Measurements from ENCODE around the gene SLIT3.

Gene SLIT3

DNA sequence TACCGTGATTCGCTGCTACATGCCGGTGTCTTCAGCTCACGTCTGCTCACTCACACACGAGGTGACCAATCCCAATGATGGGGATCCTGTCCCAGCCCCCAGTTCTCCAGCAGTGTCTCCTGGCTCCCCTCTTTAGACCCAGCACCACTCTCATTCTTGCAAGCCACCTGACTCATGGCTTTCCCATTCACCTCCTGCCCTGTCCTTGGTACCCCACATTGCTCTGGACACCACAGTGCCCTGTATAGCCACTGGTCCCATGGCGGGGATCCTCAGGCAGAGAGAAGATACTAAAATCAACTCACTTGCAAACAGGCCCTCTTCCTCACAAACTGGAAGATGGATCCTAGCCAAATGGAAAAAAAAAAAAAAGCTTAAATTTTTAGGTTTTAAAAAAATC, 81.0 kb downstream of the SLIT3 start (continued):
- TF ChIP-seq, protein P1, sequence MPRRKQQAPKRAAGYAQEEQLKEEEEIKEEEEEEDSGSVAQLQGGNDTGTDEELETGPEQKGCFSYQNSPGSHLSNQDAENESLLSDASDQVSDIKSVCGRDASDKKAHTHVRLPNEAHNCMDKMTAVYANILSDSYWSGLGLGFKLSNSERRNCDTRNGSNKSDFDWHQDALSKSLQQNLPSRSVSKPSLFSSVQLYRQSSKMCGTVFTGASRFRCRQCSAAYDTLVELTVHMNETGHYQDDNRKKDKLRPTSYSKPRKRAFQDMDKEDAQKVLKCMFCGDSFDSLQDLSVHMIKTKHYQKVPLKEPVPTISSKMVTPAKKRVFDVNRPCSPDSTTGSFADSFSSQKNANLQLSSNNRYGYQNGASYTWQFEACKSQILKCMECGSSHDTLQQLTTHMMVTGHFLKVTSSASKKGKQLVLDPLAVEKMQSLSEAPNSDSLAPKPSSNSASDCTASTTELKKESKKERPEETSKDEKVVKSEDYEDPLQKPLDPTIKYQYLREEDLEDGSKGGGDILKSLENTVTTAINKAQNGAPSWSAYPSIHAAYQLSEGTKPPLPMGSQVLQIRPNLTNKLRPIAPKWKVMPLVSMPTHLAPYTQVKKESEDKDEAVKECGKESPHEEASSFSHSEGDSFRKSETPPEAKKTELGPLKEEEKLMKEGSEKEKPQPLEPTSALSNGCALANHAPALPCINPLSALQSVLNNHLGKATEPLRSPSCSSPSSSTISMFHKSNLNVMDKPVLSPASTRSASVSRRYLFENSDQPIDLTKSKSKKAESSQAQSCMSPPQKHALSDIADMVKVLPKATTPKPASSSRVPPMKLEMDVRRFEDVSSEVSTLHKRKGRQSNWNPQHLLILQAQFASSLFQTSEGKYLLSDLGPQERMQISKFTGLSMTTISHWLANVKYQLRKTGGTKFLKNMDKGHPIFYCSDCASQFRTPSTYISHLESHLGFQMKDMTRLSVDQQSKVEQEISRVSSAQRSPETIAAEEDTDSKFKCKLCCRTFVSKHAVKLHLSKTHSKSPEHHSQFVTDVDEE (CRISPR knock-in tag; IDR thresholded peaks at IDR 0.05) = no peak

DNA sequence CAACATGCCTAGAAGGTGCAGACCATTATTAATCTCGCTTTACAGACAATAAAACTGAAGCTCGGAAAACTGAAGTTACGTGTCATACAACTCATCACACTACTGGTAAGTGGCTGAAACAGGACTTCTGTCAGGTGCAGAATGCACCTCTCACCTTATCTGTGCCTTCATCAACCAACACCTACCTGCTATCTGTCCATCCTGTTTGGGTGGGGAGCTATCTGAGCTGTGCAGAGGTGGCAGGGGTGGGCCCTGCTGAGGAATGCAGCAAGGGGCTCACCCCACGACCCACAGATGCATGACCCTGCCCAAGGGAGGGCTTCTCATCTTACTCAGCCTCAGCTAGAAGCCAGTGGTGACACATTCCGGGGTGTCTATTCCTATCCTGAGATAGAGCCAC, 81.6 kb downstream of the SLIT3 start:
- TF ChIP-seq GLIS3 (CRISPR knock-in tag; IDR thresholded peaks at IDR 0.05) = no peak
- no peak for TF ChIP-seq ZNF8 (CRISPR knock-in tag; IDR thresholded peaks at IDR 0.05)
- TF ChIP-seq, protein P2, sequence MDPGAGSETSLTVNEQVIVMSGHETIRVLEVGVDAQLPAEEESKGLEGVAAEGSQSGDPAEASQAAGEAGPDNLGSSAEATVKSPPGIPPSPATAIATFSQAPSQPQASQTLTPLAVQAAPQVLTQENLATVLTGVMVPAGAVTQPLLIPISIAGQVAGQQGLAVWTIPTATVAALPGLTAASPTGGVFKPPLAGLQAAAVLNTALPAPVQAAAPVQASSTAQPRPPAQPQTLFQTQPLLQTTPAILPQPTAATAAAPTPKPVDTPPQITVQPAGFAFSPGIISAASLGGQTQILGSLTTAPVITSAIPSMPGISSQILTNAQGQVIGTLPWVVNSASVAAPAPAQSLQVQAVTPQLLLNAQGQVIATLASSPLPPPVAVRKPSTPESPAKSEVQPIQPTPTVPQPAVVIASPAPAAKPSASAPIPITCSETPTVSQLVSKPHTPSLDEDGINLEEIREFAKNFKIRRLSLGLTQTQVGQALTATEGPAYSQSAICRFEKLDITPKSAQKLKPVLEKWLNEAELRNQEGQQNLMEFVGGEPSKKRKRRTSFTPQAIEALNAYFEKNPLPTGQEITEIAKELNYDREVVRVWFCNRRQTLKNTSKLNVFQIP (CRISPR knock-in tag; IDR thresholded peaks at IDR 0.05; ENCODE audit: borderline replicate concordance, low read depth) = no peak
- TF ChIP-seq, protein P3, sequence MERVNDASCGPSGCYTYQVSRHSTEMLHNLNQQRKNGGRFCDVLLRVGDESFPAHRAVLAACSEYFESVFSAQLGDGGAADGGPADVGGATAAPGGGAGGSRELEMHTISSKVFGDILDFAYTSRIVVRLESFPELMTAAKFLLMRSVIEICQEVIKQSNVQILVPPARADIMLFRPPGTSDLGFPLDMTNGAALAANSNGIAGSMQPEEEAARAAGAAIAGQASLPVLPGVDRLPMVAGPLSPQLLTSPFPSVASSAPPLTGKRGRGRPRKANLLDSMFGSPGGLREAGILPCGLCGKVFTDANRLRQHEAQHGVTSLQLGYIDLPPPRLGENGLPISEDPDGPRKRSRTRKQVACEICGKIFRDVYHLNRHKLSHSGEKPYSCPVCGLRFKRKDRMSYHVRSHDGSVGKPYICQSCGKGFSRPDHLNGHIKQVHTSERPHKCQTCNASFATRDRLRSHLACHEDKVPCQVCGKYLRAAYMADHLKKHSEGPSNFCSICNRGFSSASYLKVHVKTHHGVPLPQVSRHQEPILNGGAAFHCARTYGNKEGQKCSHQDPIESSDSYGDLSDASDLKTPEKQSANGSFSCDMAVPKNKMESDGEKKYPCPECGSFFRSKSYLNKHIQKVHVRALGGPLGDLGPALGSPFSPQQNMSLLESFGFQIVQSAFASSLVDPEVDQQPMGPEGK (CRISPR knock-in tag; IDR thresholded peaks at IDR 0.05; ENCODE audit: borderline replicate concordance) = no peak
- no peak for TF ChIP-seq TOX (CRISPR knock-in tag; IDR thresholded peaks at IDR 0.05; ENCODE audit: borderline replicate concordance)
- no peak for TF ChIP-seq OSR1 (CRISPR knock-in tag; IDR thresholded peaks at IDR 0.05)
- no peak for TF ChIP-seq ZC3H10 (CRISPR knock-in tag; IDR thresholded peaks at IDR 0.05)
- no peak for TF ChIP-seq PPARA (CRISPR knock-in tag; IDR thresholded peaks at IDR 0.05; ENCODE audit: borderline replicate concordance)
- TF ChIP-seq TCF4 (CRISPR knock-in tag; IDR thresholded peaks at IDR 0.05; ENCODE audit: borderline replicate concordance) = no peak
- no peak for TF ChIP-seq ESRRG (CRISPR knock-in tag; IDR thresholded peaks at IDR 0.05)
- TF ChIP-seq ISL1 (CRISPR knock-in tag; IDR thresholded peaks at IDR 0.05) = no peak
- TF ChIP-seq ZFP30 (CRISPR knock-in tag; IDR thresholded peaks at IDR 0.05) = no peak
- no peak for TF ChIP-seq ZFP3 (CRISPR knock-in tag; IDR thresholded peaks at IDR 0.05)
- TF ChIP-seq, protein P4, sequence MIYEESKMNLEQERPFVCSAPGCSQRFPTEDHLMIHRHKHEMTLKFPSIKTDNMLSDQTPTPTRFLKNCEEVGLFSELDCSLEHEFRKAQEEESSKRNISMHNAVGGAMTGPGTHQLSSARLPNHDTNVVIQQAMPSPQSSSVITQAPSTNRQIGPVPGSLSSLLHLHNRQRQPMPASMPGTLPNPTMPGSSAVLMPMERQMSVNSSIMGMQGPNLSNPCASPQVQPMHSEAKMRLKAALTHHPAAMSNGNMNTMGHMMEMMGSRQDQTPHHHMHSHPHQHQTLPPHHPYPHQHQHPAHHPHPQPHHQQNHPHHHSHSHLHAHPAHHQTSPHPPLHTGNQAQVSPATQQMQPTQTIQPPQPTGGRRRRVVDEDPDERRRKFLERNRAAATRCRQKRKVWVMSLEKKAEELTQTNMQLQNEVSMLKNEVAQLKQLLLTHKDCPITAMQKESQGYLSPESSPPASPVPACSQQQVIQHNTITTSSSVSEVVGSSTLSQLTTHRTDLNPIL (CRISPR knock-in tag; IDR thresholded peaks at IDR 0.05; ENCODE audit: low read depth) = no peak
- TF ChIP-seq ARNTL (CRISPR knock-in tag; IDR thresholded peaks at IDR 0.05; ENCODE audit: borderline replicate concordance, low read depth) = no peak
- TF ChIP-seq, protein P5, sequence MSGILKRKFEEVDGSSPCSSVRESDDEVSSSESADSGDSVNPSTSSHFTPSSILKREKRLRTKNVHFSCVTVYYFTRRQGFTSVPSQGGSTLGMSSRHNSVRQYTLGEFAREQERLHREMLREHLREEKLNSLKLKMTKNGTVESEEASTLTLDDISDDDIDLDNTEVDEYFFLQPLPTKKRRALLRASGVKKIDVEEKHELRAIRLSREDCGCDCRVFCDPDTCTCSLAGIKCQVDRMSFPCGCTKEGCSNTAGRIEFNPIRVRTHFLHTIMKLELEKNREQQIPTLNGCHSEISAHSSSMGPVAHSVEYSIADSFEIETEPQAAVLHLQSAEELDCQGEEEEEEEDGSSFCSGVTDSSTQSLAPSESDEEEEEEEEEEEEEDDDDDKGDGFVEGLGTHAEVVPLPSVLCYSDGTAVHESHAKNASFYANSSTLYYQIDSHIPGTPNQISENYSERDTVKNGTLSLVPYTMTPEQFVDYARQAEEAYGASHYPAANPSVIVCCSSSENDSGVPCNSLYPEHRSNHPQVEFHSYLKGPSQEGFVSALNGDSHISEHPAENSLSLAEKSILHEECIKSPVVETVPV (CRISPR knock-in tag; IDR thresholded peaks at IDR 0.05) = no peak
- no peak for TF ChIP-seq SNAI2 (CRISPR knock-in tag; IDR thresholded peaks at IDR 0.05)
- no peak for TF ChIP-seq BACH2 (CRISPR knock-in tag; IDR thresholded peaks at IDR 0.05; ENCODE audit: borderline replicate concordance)
- no peak for TF ChIP-seq ZNF565 (CRISPR knock-in tag; conservative IDR thresholded peaks at IDR 0.05; ENCODE audit: low read depth)
- ATAC-seq = no peak

DNA sequence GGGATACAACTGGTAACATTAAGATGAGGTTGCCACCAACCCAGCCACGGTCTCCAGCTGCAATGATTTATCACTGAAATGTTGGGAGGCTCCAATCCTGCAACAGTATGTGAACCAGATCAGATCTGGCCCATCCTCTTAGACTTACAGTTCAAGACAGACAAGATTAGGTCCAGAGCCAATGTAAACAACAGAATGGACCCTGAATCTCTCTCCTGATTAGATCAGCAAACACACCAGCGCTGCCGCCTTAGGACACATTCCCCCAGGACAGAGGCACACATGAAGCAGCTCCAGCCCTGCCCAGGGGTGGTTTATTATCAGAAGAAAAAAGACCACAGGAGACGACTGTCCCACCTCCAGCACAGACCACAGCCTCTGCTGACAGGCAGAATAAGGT, 82.1 kb downstream of the SLIT3 start:
- peak; percentile 68 for ATAC-seq

More for the DNA sequence above, 82.1 kb downstream of the SLIT3 start:
- TF ChIP-seq, protein P4 (CRISPR knock-in tag; IDR thresholded peaks at IDR 0.05; ENCODE audit: low read depth) = no peak
- TF ChIP-seq, protein P5 (CRISPR knock-in tag; IDR thresholded peaks at IDR 0.05) = no peak
- TF ChIP-seq ESRRG (CRISPR knock-in tag; IDR thresholded peaks at IDR 0.05) = no peak
- no peak for TF ChIP-seq GLIS3 (CRISPR knock-in tag; IDR thresholded peaks at IDR 0.05)
- TF ChIP-seq BACH2 (CRISPR knock-in tag; IDR thresholded peaks at IDR 0.05; ENCODE audit: borderline replicate concordance) = no peak
- TF ChIP-seq ZNF70 (CRISPR knock-in tag; IDR thresholded peaks at IDR 0.05) = no peak
- peak; percentile 41; the same call in 1 of the 2 replicates for TF ChIP-seq TCF4 (CRISPR knock-in tag; IDR thresholded peaks at IDR 0.05; ENCODE audit: borderline replicate concordance)
- TF ChIP-seq, protein P1 (CRISPR knock-in tag; IDR thresholded peaks at IDR 0.05) = peak; percentile 72; the same call in 1 of the 2 replicates
- TF ChIP-seq ISL1 (CRISPR knock-in tag; IDR thresholded peaks at IDR 0.05) = peak; percentile 68
- TF ChIP-seq ZFP3 (CRISPR knock-in tag; IDR thresholded peaks at IDR 0.05) = no peak
- no peak for TF ChIP-seq SNAI2 (CRISPR knock-in tag; IDR thresholded peaks at IDR 0.05)
- 0 out of 2 replicates have a peak, but pooled peaks have one; percentile 45 for TF ChIP-seq CSDC2 (CRISPR knock-in tag; IDR thresholded peaks at IDR 0.05)

Measured in SK-N-SH treated with all-trans-retinoic acid at 6 μM for 48 hours (cell line).